PC-3 (cell line): ENCODE data around the gene GC.

Experiments used
- EZH2 ChIP-seq: fragments of 300-600 bp; sonication (generic); IDR thresholded peaks from one replicate; pipeline ENCODE4 v1.6.1; 2017; ENCODE audit warnings: antibody characterized with exemption, mild to moderate bottlenecking, low read length; ENCODE audit not compliant: unreplicated experiment
- EZH2phosphoT487 ChIP-seq: fragments of 300-600 bp; sonication (generic); IDR thresholded peaks from 2 replicates; pipeline ENCODE4 v1.6.1; 2018; ENCODE audit warnings: mild to moderate bottlenecking, antibody characterized with exemption, low read length, borderline replicate concordance
- TF ChIP-seq, protein P1 (sequence below): fragments of 300-600 bp; sonication (generic); conservative IDR thresholded peaks from 2 replicates; pipeline ENCODE4 v1.5.1; 2017; ENCODE audit warnings: antibody characterized with exemption, low read depth, mild to moderate bottlenecking, low read length

DNA sequence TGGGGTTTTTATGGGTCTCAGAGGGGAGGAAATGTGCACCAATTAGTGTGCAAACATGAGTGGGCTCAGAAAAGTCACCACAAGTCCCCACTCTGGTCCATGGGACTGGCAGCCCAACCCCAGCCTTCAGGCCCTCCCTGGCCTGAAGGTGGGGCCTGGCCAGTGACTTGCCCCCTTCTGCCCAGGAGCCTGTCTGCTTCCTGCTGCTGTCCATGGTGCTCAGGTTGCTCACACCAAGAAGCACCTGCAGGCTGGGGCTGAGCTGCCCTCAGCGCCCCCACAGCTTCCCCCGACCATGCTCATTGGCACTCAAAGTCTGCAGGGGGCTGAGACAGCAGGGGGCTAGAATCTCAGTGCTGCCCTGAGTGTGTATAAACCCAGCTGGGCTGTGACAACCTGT, 30.6 kb upstream of the GC start:
- TF ChIP-seq, protein P1, sequence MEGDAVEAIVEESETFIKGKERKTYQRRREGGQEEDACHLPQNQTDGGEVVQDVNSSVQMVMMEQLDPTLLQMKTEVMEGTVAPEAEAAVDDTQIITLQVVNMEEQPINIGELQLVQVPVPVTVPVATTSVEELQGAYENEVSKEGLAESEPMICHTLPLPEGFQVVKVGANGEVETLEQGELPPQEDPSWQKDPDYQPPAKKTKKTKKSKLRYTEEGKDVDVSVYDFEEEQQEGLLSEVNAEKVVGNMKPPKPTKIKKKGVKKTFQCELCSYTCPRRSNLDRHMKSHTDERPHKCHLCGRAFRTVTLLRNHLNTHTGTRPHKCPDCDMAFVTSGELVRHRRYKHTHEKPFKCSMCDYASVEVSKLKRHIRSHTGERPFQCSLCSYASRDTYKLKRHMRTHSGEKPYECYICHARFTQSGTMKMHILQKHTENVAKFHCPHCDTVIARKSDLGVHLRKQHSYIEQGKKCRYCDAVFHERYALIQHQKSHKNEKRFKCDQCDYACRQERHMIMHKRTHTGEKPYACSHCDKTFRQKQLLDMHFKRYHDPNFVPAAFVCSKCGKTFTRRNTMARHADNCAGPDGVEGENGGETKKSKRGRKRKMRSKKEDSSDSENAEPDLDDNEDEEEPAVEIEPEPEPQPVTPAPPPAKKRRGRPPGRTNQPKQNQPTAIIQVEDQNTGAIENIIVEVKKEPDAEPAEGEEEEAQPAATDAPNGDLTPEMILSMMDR, result no peak
- TF ChIP-seq EZH2 (no peak), EZH2phosphoT487 (no peak)
